Upper lobe of right lung (tissue), 1 donor: ENCODE results near the gene LRRN4CL. TPM values are rescaled to one million over a fixed set of nuclear protein-coding genes. Genes with fewer than 3 reads are reported as not detected.
A peak's percentile ranks its signal among the peaks of the same experiment; 100 is the strongest.

Source experiments
- ATAC-seq: fragments of 200-7000 bp; cut with Tn5 transposase; one replicate; pipeline ENCODE4 v1.9.1; 2020; ENCODE audit warnings: mild to moderate bottlenecking, moderate library complexity
- DNase-seq: peaks from one replicate; pipeline ENCODE4 v3.0.0-alpha.2; 2020
- H3K27ac ChIP-seq: fragments of 200-600 bp; one replicate; pipeline ENCODE4 v1.8.0; 2022
- H3K27me3 ChIP-seq: fragments of 200-600 bp; one replicate; pipeline ENCODE4 v1.8.0; 2022; ENCODE audit warnings: mild to moderate bottlenecking
- H3K36me3 ChIP-seq: fragments of 200-600 bp; one replicate; pipeline ENCODE4 v1.8.0; 2022
- H3K4me1 ChIP-seq: fragments of 200-600 bp; one replicate; pipeline ENCODE4 v1.8.0; 2022
- H3K4me3 ChIP-seq: fragments of 200-600 bp; one replicate; pipeline ENCODE4 v1.8.0; 2022; ENCODE audit warnings: mild to moderate bottlenecking
- H3K9me3 ChIP-seq: fragments of 200-600 bp; one replicate; pipeline ENCODE4 v1.8.0; 2022
- intact Hi-C: fragments of 100-400 bp; cut with DNase I; formaldehyde crosslinking; loops from one replicate; pipeline ENCODE4 v1.11.0; 2022
- total RNA-seq: library from RNA; stranded (reverse); fragmentation: NEBNext Ultra II Directional; extraction: Animal tissue kit (Norgen Biotek cat#: 25700); gene quantifications from one replicate; pipeline ENCODE4 v1.2.1, GENCODE V29; 2021
- TF ChIP-seq, protein P1 (sequence below): fragments of 200-600 bp; IDR thresholded peaks from one replicate; pipeline ENCODE4 v1.8.0; 2022; ENCODE audit warnings: antibody characterized with exemption
- donor health status: DM: no; HTN: yes; CAD: no; lungs with severe emphysema.

The LRRN4CL gene
- total RNA-seq, 1 donor from 2014 or later = 2.0 TPM

DNA sequence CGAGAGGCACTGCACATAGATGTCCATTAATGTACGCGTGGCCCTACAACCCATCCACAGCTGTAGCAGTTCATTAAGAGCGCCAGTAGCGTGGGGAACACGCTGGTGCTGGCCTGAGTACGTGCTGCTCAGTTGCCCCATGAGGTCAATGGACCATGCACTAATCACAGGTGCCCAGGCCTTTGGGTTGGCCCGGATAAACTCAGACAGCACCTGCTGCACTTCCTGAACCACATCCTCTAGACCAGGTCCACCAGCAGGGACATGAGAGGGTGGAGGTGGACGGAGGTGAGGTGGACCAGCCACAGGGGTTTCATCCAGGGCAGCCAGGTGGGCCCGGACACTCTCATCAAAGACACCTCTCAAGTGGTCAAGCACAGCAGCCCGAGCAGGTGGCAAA lies 39.8 kb downstream of the LRRN4CL start:
- TF ChIP-seq, protein P1, sequence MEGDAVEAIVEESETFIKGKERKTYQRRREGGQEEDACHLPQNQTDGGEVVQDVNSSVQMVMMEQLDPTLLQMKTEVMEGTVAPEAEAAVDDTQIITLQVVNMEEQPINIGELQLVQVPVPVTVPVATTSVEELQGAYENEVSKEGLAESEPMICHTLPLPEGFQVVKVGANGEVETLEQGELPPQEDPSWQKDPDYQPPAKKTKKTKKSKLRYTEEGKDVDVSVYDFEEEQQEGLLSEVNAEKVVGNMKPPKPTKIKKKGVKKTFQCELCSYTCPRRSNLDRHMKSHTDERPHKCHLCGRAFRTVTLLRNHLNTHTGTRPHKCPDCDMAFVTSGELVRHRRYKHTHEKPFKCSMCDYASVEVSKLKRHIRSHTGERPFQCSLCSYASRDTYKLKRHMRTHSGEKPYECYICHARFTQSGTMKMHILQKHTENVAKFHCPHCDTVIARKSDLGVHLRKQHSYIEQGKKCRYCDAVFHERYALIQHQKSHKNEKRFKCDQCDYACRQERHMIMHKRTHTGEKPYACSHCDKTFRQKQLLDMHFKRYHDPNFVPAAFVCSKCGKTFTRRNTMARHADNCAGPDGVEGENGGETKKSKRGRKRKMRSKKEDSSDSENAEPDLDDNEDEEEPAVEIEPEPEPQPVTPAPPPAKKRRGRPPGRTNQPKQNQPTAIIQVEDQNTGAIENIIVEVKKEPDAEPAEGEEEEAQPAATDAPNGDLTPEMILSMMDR = no peak
- peaks cover 27% of the 10 kb centered on the region for H3K4me1 ChIP-seq
- no peaks in the 10 kb centered on the region for H3K27me3 ChIP-seq
- ATAC-seq (no peak), DNase-seq (no peak)
- H3K36me3 ChIP-seq = peaks cover 18% of the 10 kb centered on the region
- H3K9me3 ChIP-seq = no peaks in the 10 kb centered on the region
- H3K27ac ChIP-seq = no peak overlapping the region
- intact Hi-C loops = no loop called here
- H3K4me3 ChIP-seq = no peak overlapping the region

DNA sequence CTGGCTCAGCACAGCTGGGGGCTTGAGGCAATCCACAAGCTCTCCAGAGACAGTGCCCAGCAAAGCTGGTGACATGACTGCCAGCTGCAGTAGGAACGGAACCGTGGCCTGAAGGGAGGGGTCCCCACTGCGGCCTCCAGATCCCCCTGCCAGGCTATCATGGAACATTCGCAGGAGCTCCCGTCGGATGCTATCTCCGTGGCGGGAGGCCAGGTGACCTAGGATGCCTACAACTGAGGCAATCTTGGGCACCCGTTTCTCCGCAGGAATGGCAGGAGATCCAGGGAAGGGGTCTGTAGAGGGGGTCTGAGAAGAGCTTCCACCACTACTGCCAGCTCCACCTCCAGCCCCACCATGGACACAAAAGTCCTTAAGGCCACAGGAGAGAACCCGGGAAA lies 40.4 kb downstream of the LRRN4CL start:
- Histone ChIP-seq H3K27ac (no peak overlapping the region), H3K4me3 (no peak overlapping the region), H3K4me1 (peaks cover 27% of the 10 kb centered on the region), H3K27me3 (no peaks in the 10 kb centered on the region), H3K36me3 (peaks cover 24% of the 10 kb centered on the region), H3K9me3 (no peaks in the 10 kb centered on the region)
- intact Hi-C loops = no loop called here
- DNase-seq = no peak
- no peak for ATAC-seq
- TF ChIP-seq, protein P1 = no peak

DNA sequence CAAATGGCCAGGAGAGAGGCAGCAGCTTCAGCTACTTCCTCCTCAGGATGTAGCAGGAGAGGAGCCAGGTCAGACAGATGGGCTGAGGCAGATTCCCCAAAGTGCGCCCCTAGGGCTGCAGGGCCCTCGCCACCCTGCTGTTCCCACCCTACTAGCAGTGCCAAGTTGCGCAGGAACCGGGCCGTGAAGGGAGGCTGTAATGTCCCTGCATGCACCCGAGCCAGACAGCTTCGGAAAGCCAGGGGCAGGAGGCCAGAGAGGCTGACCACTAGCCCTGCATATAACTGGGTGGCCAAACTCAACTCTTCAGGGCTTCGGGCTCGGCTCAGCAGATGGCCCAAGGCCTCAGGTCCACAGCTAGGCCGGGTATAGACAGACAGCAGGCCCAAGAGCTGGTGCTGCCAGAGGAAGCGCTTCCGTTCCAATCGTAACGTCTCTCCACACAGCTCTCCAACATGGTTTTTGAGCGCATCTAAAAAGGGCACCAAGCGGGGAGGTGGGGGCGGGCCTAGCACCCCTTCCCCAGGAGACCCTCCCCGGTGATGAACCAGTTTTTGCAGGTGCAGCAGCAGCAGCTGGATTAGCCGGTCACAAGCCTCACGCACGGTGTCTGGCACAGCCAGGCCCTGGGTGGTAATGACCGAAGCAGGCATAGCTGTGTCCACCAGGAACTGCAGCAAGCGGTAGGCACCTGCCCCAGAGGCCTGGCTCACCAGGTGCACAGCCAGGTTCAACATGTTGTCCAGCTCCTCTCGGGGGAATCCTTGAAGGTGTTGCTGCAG lies 41.0 kb downstream of the LRRN4CL start:
- intact Hi-C loops = no loop called here
- no peak for ATAC-seq
- Histone ChIP-seq H3K4me3 (no peak overlapping the region), H3K9me3 (no peaks in the 10 kb centered on the region), H3K4me1 (peaks cover 27% of the 10 kb centered on the region), H3K27me3 (no peaks in the 10 kb centered on the region), H3K36me3 (peaks cover 29% of the 10 kb centered on the region), H3K27ac (no peak overlapping the region)
- DNase-seq = no peak
- TF ChIP-seq, protein P1 = no peak

DNA sequence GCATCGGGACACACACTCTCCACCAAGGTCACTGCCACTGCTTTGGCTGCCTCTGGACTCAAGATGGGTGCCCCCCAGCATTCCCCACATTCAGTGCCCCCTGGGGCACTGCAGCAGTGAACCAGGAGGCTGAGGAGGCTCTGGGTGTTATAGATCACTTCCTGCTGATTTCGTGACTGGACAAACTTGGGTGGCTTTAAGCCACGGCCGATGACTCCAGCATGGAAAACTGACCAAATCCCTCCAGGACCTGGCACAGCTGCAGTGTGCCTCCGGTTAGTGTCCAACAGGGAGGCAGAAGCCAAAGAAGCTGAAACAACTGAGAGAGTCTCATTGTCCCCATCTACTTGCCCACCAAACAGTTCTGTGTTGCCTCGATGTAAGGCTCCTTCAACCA lies 41.7 kb downstream of the LRRN4CL start:
- DNase-seq = no peak
- intact Hi-C loops = no loop called here
- TF ChIP-seq, protein P1 = no peak
- peaks cover 27% of the 10 kb centered on the region for H3K4me1 ChIP-seq
- H3K36me3 ChIP-seq = peaks cover 37% of the 10 kb centered on the region
- H3K4me3 ChIP-seq = no peak overlapping the region
- H3K27me3 ChIP-seq = no peaks in the 10 kb centered on the region
- no peak overlapping the region for H3K27ac ChIP-seq
- H3K9me3 ChIP-seq = no peaks in the 10 kb centered on the region
- ATAC-seq = no peak

DNA sequence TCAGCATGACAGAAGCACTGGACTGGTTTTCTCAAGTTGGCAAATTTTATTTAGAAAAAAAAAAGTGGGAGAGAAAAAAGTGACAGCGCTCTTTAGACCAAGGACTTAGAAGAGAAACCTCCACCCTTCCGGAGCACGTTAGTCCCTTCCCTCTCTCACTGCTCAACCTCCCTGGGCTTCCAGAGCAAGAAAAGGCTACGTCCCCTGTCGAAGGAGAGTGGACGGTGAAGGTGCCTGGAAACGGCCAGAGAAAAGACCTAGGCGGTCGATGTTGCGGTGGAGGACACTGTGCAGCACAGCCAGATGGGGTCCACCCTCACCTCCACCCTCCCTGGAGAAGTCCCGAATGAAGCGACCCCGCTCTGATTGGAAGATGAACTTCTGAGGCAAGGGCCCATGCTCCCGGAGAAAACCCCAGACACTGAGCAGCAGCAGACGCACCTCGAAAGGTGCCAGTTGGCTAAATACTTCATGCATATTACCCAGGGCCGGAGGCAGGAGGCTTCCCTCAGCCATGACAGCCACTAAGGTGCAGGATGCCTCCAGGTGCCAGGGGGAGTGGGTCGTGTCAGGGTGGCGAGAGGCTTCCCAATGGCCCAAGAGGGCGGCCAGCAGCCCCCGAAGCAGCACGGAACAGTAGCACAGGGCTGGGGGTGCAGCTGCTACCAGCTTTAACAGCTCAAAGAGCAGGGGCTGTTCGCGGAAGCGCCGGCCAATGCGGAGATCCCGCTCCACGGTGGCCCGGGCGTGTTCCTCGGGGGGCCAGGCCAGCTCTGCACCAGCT lies 42.3 kb downstream of the LRRN4CL start:
- ATAC-seq (no peak), DNase-seq (no peak)
- Histone ChIP-seq H3K4me3 (no peak overlapping the region), H3K36me3 (peaks cover 43% of the 10 kb centered on the region), H3K27me3 (no peaks in the 10 kb centered on the region), H3K4me1 (peaks cover 22% of the 10 kb centered on the region), H3K9me3 (no peaks in the 10 kb centered on the region), H3K27ac (peak overlapping the region; percentile 96)
- TF ChIP-seq, protein P1 = no peak
- intact Hi-C loops = no loop called here
